SK-N-SH treated with all-trans-retinoic acid at 6 μM for 48 hours (cell line): ENCODE results near the gene ANKRD44.
A peak's percentile ranks its signal among the peaks of the same experiment; 100 is the strongest.

ENCODE experiments used
- ATAC-seq: fragments of 200-7000 bp; cut with Tn5 transposase; 3 replicates; pipeline ENCODE4 v1.9.1; 2020; ENCODE audit warnings: mild to moderate bottlenecking, moderate library complexity
- BACH2 ChIP-seq: fragments of 250-450 bp; sonication (Bioruptor Pico); IDR thresholded peaks from 2 replicates; pipeline ENCODE4 v1.9.0; 2021; ENCODE audit warnings: mild to moderate bottlenecking, borderline replicate concordance
- CREB5 ChIP-seq: fragments of 250-450 bp; sonication (Bioruptor Pico); IDR thresholded peaks from 2 replicates; pipeline ENCODE4 v1.5.1; 2020; ENCODE audit warnings: low read depth, mild to moderate bottlenecking, moderate library complexity
- CSDC2 ChIP-seq: fragments of 250-450 bp; sonication (Bioruptor Pico); IDR thresholded peaks from 2 replicates; pipeline ENCODE4 v1.5.0; 2020; ENCODE audit warnings: mild to moderate bottlenecking, moderate library complexity
- CSRNP3 ChIP-seq: fragments of 250-450 bp; sonication (Bioruptor Pico); IDR thresholded peaks from 2 replicates; pipeline ENCODE4 v1.5.1; 2021; ENCODE audit warnings: mild to moderate bottlenecking, moderate library complexity
- ESRRG ChIP-seq: fragments of 250-450 bp; sonication (Bioruptor Pico); IDR thresholded peaks from 2 replicates; pipeline ENCODE4 v1.6.1; 2021; ENCODE audit warnings: mild to moderate bottlenecking
- ISL1 ChIP-seq: fragments of 250-450 bp; sonication (Bioruptor Pico); IDR thresholded peaks from 2 replicates; pipeline ENCODE4 v2.1.2; 2022; ENCODE audit warnings: mild to moderate bottlenecking, moderate library complexity
- OSR1 ChIP-seq: fragments of 250-450 bp; sonication (Bioruptor Pico); IDR thresholded peaks from 2 replicates; pipeline ENCODE4 v1.8.0; 2022; ENCODE audit warnings: moderate library complexity, mild to moderate bottlenecking, inconsistent platforms
- PATZ1 ChIP-seq: fragments of 250-450 bp; sonication (Bioruptor Pico); IDR thresholded peaks from 2 replicates; pipeline ENCODE4 v1.8.0; 2020; ENCODE audit warnings: mild to moderate bottlenecking, moderate library complexity, borderline replicate concordance
- RARB ChIP-seq: fragments of 250-450 bp; sonication (Bioruptor Pico); IDR thresholded peaks from 2 replicates; pipeline ENCODE4 v1.8.0; 2021; ENCODE audit warnings: mild to moderate bottlenecking, moderate library complexity
- SNAI2 ChIP-seq: fragments of 250-450 bp; sonication (Bioruptor Pico); IDR thresholded peaks from 2 replicates; pipeline ENCODE4 v1.5.0; 2020; ENCODE audit warnings: mild to moderate bottlenecking, moderate library complexity
- TOX ChIP-seq: fragments of 250-450 bp; sonication (Bioruptor Pico); IDR thresholded peaks from 2 replicates; pipeline ENCODE4 v1.8.0; 2021; ENCODE audit warnings: mild to moderate bottlenecking, moderate library complexity, borderline replicate concordance
- ZC3H10 ChIP-seq: fragments of 250-450 bp; sonication (Bioruptor Pico); IDR thresholded peaks from 2 replicates; pipeline ENCODE4 v1.5.1; 2021; ENCODE audit warnings: mild to moderate bottlenecking, moderate library complexity
- ZFP3 ChIP-seq: fragments of 250-450 bp; sonication (Bioruptor Pico); IDR thresholded peaks from 2 replicates; pipeline ENCODE4 v1.5.0; 2020; ENCODE audit warnings: mild to moderate bottlenecking, moderate library complexity
- ZFP30 ChIP-seq: fragments of 450-650 bp; formaldehyde crosslinking; IDR thresholded peaks from 2 replicates; pipeline ENCODE4 v1.5.0; 2022; ENCODE audit warnings: mild to moderate bottlenecking, moderate library complexity
- ZNF565 ChIP-seq: fragments of 450-650 bp; formaldehyde crosslinking; conservative IDR thresholded peaks from 2 replicates; pipeline ENCODE4 v1.5.0; 2020; ENCODE audit warnings: low read depth, mild to moderate bottlenecking, moderate library complexity
- ZNF70 ChIP-seq: fragments of 450-650 bp; formaldehyde crosslinking; IDR thresholded peaks from 2 replicates; pipeline ENCODE4 v1.5.0; 2020; ENCODE audit warnings: mild to moderate bottlenecking, moderate library complexity
- ZNF8 ChIP-seq: fragments of 450-650 bp; formaldehyde crosslinking; IDR thresholded peaks from 2 replicates; pipeline ENCODE4 v1.5.0; 2020; ENCODE audit warnings: mild to moderate bottlenecking, moderate library complexity

ANKRD44 gene

GRCh38 chr2:197159661-197160211, 150.8 kb downstream of the ANKRD44 start:
- peak; percentile 78 for ATAC-seq

GRCh38 chr2:197158591-197159550, 151.7 kb downstream of the ANKRD44 start:
- ATAC-seq, result peak; percentile 49
- no peak for TF ChIP-seq TOX (CRISPR knock-in tag)
- TF ChIP-seq BACH2 (CRISPR knock-in tag), result no peak
- TF ChIP-seq ISL1 (CRISPR knock-in tag), result no peak
- no peak for TF ChIP-seq ZNF70
- TF ChIP-seq CSRNP3 (CRISPR knock-in tag), result no peak
- no peak for TF ChIP-seq OSR1
- TF ChIP-seq ZFP3 (CRISPR knock-in tag), result no peak
- TF ChIP-seq ZFP30, result no peak
- no peak for TF ChIP-seq RARB

More at GRCh38 chr2:197159661-197160211, 150.8 kb downstream of the ANKRD44 start:
- no peak for TF ChIP-seq ISL1 (CRISPR knock-in tag)
- no peak for TF ChIP-seq ZC3H10 (CRISPR knock-in tag)
- TF ChIP-seq ESRRG (CRISPR knock-in tag), result no peak
- no peak for TF ChIP-seq CREB5 (CRISPR knock-in tag)
- TF ChIP-seq BACH2 (CRISPR knock-in tag), result no peak
- TF ChIP-seq CSDC2 (CRISPR knock-in tag), result no peak
- TF ChIP-seq PATZ1 (CRISPR knock-in tag), result no peak
- no peak for TF ChIP-seq ZNF70

GRCh38 chr2:197157879-197158537, 152.6 kb downstream of the ANKRD44 start:
- no peak for TF ChIP-seq SNAI2 (CRISPR knock-in tag)
- TF ChIP-seq PATZ1 (CRISPR knock-in tag), result no peak
- no peak for TF ChIP-seq ESRRG (CRISPR knock-in tag)
- TF ChIP-seq BACH2 (CRISPR knock-in tag), result no peak
- no peak for TF ChIP-seq RARB
- no peak for TF ChIP-seq ZNF8 (CRISPR knock-in tag)
- no peak for TF ChIP-seq ZFP30
- no peak for TF ChIP-seq ZFP3 (CRISPR knock-in tag)
- no peak for TF ChIP-seq CSDC2 (CRISPR knock-in tag)
- no peak for TF ChIP-seq ISL1 (CRISPR knock-in tag)
- no peak for TF ChIP-seq ZNF565 (CRISPR knock-in tag)
- TF ChIP-seq ZNF70, result no peak
- no peak for TF ChIP-seq OSR1
- no peak for ATAC-seq

GRCh38 chr2:197156771-197157170, 153.8 kb downstream of the ANKRD44 start:
- TF ChIP-seq ZNF8 (CRISPR knock-in tag), result no peak
- no peak for TF ChIP-seq ZFP30
- no peak for TF ChIP-seq CSDC2 (CRISPR knock-in tag)
- no peak for TF ChIP-seq CREB5 (CRISPR knock-in tag)
- no peak for TF ChIP-seq ISL1 (CRISPR knock-in tag)
- no peak for TF ChIP-seq SNAI2 (CRISPR knock-in tag)
- ATAC-seq, result no peak
